Inflammatory macrophage treated with lipopolysaccharide for 1 hour (primary cell): ENCODE measurements around the gene YPEL4.
"Not testable (repeated sequence)": the region's sequence is repeated elsewhere in the genome, so short reads cannot be mapped to it uniquely, and the experiment has no call there.

Experiments used
- DNase-seq, 2 donors: peaks; one replicate each; pipeline ENCODE4 v3.0.0-alpha.2; 2020 to 2022

YPEL4 gene

GRCh38 chr11:57649826-57650738 lies at the start of gene YPEL4:
TSS of gene YPEL4 (minus strand) at chr11:57649912. CDS start at chr11:57647107, 2,805 bp downstream.
- peak; percentile 50 to 62 for DNase-seq

GRCh38 chr11:57698843-57699365 lies 49.2 kb upstream of the YPEL4 start:
- DNase-seq = no peak

DNA sequence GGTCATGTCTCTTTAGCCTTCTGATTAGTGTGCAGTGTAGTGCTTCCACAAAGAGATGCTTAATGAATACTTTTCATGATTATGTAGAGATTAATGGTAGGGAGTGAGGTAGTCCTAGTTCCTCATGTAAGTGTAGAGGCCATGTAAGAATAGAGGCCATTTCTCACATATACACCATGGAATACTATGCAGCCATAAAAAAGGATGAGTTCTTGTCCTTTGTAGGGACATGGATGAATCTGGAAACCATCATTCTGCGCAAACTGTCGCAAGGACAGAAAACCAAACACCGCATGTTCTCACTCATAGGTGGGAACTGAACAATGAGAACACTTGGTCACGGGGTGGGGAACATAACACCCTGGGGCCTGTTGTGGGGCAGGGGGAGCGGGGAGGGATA lies 40.8 kb upstream of the YPEL4 start:
- not testable (repeated sequence) for DNase-seq

- DNase-seq = no peak
Measured at GRCh38 chr11:57681168-57681567, 31.5 kb upstream of the YPEL4 start.

DNA sequence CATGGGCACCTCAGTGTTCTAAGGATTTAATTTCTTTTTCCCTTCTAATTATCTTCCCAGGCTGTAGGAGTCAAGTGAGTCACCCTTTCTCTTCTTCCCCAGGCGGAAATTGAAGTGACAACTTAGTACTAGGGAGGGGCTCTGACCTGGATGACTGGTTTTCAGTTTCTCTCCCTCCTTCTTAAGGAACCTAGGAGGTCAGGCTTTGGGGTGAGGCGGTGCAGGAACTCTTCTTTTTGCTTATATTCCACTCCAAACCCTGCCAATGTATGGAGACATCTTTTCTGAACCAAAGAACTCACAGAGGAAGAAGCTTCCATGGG lies 30.8 kb upstream of the YPEL4 start:
- peak in 1 of 2 donors; percentile 7 for DNase-seq

DNA sequence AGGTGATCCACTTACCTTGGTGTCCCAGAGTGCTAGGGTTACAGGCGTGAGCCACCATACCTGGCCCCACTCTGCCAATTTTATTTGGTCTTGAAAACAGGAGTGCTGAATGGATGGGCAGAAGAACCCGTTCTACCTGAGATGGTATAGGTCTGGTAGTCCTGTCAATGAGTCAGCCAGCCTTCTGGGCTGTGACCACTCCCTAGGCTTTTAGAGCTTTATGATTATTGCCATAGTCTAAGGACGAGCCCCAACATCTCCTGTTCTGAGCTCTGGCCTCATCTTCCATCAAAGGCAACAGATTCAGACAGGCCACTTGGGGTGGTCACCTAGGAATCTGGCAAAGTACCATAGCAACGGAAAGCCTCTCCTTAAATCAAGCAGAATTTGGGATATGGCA lies 29.7 kb upstream of the YPEL4 start:
- no peak for DNase-seq

GRCh38 chr11:57675176-57675941 lies 25.6 kb upstream of the YPEL4 start:
- DNase-seq = no peak

DNA sequence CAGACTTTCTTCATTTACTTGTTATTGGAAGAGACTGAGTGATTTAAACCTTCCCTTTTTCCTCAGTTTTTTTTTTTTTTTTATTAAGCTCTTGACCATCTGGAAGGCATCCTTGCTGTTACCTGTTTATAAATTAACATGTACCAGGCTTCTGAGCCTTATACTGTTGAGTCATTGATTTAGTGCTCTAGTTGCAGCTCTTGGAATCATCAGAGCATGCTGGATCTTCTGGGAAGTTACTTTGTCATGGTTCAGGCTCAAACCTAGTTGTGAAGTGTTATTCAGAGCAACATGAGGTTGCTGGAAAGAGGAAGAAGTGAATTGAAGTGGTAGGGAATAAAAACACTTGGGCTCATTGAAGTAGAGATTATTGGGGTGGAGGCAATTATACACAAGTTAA lies 24.5 kb upstream of the YPEL4 start:
- no peak for DNase-seq

DNA sequence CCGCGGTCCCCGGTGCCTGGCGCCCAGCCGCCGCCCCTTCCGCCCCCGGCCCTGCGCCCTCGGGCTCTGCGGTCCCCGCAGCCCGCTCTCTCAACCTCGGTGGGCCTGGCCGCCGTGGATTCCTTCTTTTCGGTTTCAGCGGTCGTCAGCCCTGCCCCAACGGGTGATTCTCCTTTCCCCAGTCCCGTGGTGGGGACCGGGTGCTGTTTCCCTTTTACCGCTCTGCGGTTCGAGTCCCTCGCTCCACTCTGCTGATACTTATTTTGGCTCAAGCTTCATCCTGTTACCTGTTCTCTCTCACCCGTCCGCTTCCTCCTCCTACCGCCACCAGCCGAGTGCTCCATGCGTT lies 18.7 kb upstream of the YPEL4 start:
- DNase-seq = peak; percentile 31 to 46

DNA sequence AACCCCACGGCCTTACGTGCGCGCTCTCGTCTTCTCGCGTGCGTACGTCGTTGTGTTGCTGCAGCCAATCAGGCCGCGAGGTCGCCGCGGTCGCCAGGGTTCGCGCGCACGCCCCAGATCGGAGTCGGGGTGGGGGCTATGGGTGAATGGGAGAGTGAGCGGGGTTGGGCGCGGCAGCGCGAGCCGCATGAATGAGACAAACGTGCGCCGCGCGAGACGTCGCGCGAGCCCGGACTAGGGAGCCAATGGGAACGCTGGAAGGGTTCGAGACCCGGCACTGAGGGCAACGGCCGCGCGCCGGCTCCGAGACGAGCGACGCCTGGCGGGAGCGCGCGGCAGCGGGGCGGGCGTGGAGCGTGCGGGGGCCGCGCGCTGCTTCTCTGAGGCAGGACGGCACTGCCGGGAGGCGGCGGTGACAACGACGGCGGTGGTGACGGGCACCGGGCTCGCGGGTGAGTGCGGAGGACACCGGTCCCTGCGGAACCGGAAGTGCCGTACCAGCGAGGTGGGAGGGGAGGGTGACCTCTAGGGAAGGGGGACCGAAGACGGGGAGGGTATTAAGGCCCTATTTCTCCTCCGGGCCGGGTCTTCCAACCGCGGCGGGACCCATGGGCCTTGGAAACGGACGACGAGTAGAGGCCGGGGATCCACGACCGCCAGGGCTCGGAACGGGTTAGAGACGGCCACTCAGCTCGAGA lies 18.2 kb upstream of the YPEL4 start, which contains the start of gene ZDHHC5:
Gene ZDHHC5, plus strand, starts transcription at position 379 of the 698 bp plus-strand sequence. CDS start 4,977 bp downstream, outside the sequence.
- peak; percentile 96 to 97 for DNase-seq

DNA sequence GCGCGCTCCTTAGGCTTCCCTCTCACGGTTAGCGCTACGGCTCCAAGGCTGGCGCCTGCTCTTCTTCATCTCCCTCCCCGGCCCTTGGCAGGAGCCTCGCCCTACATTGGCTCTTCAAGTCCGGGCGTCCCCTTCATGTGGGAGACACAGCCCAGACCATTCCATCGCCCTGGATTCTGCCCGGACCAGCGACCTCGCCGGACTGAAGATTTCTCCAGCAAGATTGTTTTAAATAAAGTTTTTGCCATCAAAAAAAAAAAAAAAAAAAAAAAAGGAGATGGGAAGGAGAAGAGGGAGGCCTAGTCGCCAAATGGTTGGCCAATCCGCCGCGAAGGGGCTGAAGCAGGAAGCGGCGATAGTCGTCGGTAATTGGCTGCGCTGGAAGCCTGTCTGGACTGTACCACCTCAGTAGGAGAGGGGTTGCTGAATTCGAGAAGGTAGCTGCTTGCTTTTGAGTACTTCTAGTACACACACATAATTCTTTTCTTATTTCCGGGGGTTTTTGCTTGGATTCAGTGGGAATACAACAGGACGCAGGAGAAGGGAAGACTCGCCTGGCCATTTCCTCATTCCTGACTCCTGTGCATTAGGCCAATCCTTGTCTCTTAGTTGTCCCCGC lies 17.5 kb upstream of the YPEL4 start:
- peak; percentile 96 to 97 for DNase-seq

DNA sequence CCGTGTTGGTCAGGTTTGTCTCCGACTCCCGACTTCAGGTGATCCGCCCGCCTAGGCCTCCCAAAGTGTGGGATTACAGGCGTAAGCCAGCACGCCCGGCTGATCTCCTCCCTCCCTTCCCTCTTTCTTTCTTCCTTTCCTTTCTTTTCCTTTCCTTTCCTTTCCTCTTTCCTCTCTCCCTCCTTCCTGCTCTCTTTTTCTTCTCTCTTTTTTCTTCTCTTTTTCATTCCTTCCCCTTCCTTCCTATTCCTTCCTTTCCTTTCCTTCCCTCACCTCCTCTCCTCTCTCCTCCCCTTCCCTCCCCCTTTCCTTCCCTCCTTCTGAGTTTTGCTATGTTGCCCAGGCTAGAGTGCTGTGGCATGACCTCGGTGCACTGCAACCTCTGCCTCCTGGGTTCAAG lies 14.3 kb upstream of the YPEL4 start:
- DNase-seq = no peak

DNA sequence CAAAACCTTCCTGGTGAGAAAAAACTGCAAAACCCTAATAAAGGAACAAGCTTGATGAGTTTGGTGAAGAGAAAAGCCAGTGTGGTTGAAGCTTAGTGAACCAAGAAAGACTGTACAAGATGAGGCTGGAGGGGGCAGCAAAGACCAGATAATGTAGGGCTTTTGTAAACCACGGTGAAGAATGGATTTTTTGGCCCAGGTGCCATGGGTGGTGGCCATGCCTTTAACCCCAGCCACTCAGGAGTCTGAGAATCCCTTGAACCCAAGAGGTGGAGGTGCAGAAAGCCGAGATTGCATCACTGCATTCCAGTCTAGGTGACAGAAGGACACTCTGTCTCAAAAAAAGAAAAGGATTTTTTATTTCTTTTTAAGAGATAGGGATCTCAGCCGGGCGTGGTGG lies 13.2 kb upstream of the YPEL4 start:
- DNase-seq = no peak

DNA sequence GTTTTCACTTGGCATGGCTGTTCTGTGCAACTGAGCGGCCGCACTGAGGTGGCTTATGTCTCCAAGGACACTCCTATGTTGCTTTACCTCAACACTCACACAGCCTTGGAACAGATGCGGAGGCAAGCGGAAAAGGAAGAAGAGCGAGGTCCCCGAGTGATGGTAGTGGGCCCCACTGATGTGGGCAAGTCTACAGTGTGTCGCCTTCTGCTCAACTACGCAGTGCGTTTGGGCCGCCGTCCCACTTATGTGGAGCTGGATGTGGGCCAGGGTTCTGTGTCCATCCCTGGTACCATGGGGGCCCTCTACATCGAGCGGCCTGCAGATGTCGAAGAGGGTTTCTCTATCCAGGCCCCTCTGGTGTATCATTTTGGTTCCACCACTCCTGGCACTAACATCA lies 10.0 kb upstream of the YPEL4 start:
- no peak for DNase-seq

DNA sequence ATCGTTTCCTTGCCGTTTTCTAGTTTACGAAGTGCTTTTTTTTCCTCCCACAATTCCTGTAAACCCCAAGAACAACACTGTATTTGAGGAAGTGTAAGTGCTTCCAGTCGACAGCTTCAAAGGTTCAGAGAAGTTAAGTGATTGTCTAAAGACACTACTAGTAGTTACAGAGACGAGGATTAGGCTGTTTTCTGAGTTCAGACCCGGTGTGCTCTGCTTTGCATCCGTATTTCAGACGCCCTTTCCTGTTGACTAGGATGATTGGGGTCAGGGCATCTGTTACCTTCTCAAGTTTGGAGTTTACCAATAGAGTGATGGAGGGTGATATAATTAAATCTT lies 8.3 kb upstream of the YPEL4 start:
- DNase-seq = no peak

GRCh38 chr11:57657194-57658022 lies 7.7 kb upstream of the YPEL4 start, which contains the start of gene CLP1:
TSS of gene CLP1 (plus strand) at chr11:57657762. CDS start at chr11:57659477, 1,715 bp downstream.
- peak; percentile 99 to 100 for DNase-seq

GRCh38 chr11:57656885-57657193 lies 7.1 kb upstream of the YPEL4 start:
- no peak for DNase-seq

- no peak for DNase-seq
Measured at GRCh38 chr11:57653163-57653562, 3.5 kb upstream of the YPEL4 start.

DNA sequence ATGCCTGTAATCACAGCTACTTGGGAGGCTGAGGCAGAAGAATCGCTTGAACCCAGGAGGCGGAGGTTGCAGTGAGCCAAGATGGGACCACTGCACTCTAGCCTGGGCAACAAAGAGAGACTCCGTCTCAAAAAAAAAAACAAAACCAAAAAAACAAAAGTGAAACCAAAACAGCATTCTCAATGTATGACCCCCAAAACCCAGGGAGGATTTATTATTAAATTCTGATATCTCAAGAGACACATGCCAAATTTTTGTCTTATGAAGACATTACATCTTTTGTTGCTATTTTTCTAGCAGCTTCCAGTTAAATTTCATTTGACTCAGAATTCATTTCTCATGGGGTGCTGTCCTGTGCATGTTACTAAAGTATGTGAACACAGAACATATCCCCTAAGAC lies 3.0 kb upstream of the YPEL4 start:
- no peak for DNase-seq

GRCh38 chr11:57652230-57652629 lies 2.5 kb upstream of the YPEL4 start:
- not testable (repeated sequence) for DNase-seq

DNA sequence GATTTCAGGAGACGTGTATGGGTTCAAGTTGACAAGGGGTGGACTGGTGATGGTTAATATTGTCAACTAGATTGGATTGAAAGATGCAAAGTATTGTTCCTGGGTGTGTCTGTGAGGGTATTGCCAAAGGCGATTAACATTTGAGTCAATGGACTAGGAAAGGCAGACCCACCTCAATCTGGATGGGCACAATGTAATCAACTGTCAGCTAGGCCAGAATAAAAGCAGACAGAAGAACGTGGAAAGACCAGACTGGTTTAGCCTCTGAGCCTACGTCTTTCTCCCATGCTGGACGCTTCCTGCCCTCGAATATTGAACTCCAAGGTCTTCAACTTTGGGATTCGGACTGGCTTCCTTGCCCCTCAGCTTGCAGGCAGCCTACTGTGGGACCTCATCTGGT lies 1.7 kb upstream of the YPEL4 start:
- DNase-seq = no peak

GRCh38 chr11:57650739-57651090 lies 1.0 kb upstream of the YPEL4 start:
- no peak for DNase-seq
